GM18526 (cell line): ENCODE measurements around the gene NFKBIZ.

Source experiments
- POLR2A ChIP-seq: IDR thresholded peaks from 3 replicates; pipeline ENCODE4 v1.6.1; 2011; ENCODE audit not compliant: insufficient read length; ENCODE audit errors: extremely low read depth

The NFKBIZ gene

DNA sequence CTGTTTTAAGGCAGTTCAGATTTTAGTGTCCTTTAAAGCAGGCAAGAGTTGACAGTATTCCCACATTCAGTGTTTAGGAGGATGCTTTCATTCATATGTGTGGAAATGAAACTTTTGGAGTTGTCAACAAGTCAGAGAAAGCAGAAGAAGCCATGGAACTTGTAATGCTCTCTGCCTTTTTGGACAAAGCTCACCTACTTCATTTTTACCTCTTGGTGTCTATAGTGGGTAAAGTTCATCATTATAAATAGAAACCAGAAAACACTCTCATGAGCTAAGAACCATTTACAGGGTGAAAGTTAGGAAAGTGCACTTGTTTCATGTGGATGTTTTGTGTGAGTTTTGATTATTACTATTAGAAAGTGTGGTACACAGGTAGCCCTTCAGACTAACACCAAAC is 9.2 kb upstream of the NFKBIZ start:
- TF ChIP-seq POLR2A: no peak

DNA sequence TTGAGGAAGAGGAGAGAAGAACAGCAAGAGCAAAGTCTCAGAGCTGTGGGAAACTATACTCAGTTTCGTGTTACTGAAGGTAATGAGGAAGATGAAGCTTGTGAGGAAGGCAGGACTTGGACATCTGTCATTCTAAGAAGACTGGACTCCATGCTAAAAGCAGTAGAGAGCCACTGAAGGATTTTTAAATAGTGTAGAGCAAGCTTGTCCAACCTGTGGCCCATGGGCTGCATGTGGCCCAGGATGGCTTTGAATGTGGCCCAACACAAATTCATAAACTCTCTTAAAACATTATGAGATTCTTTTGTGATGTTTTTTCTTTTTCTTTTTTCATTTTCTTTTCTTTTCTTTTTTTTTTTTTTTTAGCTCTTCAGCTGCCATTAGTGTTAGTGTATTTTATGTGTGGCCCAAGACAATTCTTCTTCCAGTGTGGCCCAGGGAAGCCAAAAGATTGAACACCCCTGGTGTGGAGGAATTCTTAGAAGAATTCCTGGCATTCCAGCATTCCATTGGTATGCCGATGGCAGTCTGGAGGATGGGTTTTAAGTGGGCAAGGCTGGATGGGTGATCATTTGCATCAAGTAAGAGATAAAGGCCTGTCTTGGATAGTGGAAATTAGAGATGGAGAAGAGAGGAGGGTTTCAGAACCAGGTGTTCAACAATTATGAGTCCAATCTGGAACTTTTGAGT is 6.9 kb upstream of the NFKBIZ start:
- no peak for TF ChIP-seq POLR2A

DNA sequence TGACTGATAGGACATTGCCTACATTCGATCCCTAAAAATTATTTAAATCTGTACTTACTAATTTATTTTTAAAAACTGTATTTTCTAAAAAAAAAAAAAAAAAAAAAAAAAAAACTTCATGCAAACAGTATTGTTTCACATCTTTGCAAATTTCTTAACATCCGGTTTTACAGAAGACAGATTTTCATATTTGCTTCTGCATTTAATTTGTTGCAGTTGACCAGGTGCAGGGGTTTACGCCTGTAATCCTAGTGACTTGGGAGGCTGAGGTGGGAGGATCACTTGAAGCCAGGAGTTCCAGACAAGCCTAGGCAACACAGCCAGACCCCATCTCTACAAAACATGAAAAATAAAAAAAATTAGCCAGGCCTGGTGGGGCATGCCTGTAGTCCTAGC is 6.4 kb upstream of the NFKBIZ start:
- no peak for TF ChIP-seq POLR2A

DNA sequence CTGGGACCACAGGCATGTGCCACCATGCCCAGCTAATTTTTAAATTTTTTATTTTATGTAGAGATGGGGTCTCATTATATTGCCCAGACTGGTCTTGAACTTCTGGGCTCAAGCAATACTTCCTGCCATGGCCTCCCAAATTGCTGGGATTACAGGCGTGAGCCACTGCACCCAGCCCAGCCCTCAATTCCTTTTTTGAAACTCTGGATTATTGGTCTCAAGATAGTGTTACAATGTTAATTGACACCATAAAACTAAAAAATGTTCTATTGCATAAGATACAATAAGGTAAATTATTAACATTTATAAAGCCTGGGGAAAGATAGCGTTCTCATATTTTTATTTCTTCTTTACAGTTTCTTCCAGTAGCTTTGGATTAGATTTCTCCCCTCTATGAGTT is 3.9 kb upstream of the NFKBIZ start:
- no peak for TF ChIP-seq POLR2A

DNA sequence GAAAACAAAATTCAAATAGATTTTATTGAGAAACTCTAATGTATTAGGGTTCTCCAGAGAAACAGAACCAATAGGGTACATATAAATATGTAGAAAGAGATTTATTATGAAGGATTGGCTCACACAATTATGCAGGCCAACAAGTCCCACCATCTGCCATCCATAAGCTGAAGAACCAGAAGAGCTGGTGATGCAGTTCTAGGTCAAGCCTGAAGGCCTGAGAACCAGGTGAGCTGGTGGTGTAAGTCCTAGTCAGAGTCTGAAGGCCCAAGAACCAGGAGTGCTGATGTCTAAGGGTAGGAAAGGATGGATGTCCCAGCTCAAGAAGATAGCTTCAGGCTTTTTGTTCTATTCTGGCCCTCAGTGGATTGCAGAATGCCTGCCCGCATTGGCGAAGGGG is 2.6 kb upstream of the NFKBIZ start:
- TF ChIP-seq POLR2A: no peak

DNA sequence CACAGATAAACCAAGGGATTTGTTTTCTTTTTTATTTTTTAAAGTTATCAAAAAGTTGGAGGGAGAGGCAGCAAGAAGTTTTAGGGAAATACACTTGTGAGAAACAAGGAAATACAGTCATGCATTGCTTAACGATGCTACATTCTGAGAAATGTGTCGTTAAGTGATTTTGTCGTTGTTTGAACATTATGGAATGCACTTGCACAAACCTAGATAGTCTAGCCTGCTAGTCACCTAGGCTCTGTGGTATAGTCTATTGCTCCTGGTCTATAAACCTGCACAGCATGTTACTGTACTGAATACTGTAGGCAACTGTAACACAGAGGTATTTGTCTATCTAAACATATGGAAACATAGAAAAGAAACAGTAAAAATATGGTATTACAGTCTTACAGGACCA is 2.0 kb upstream of the NFKBIZ start:
- TF ChIP-seq POLR2A: no peak

DNA sequence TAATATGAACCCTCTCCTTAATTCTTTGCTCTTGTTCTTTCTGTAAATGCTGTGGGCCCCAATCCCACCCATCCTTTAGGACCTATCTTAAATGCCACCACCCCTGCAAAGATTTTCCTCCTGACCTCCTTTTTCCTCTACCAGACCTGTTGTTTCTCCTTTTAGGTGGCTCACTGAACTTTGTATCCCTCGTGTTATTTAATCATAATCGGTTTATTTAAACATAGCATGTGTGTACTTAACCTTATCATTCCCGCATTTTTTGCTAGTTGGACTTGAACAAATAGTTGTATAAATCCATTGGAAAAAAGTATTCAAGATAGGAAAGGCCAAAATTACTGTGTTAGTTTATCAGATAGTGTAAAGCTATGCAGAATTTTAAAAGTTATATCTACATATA is 988 bp upstream of the NFKBIZ start:
- no peak for TF ChIP-seq POLR2A

DNA sequence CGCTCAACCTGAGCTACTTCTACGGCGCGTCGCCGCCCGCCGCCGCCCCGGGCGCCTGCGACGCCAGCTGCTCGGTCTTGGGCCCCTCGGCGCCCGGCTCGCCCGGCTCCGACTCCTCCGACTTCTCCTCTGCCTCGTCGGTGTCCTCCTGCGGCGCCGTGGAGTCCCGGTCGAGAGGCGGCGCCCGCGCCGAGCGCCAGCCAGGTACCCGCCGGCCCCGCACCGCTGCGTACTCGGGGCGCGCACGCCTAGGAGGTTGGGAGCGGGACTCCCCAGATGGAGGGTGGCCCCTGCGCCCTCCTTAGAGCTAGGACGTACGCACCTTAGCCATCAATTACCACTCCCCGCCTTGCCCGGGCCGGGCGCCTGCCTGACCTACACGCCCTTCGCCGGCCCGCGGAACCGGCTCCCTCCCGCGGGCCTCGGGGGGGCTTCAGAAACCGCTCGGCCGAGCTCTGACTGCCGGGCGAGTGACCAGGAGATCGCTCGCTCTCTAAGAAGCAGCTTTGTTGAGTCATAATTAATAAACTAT is 466 bp downstream of the NFKBIZ start:
- no peak for TF ChIP-seq POLR2A

DNA sequence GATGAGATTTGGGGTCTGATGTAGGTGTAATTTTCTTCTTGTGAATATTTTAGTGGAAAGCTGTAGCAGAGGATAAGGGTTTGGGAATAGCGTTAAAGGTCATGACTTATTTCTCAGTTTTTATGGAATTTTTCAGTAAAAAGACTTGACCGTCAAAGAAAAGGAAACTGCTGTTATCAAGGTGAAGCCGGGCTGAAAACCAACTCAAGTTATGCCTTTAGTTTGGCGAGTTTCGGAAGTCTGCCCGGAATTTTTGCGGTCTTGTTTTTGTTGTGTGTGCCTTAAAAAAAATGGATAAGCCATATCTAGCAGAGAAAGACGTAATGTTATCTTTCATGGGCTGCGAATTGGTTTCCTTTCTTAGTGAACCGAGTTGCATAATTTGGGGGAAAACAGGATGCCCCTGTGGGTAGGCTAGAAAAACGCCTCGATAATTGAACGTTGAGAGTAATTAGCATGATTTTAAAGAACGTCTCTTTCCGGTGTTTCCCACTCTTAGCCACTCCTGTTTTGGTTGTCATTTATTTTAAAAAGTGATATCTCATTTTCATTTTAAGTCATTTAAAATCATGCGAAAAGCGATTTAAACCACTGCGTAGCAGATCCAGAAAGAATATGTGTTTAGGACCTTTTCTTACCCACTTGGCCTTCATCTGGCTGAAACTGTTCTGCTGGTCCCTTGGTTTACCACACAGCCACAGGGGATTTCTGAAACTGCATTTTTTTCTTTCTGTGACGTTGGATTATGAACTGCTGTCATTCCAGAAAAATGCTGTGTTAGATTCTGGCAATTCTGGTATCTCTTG is 1.1 kb downstream of the NFKBIZ start:
- no peak for TF ChIP-seq POLR2A

DNA sequence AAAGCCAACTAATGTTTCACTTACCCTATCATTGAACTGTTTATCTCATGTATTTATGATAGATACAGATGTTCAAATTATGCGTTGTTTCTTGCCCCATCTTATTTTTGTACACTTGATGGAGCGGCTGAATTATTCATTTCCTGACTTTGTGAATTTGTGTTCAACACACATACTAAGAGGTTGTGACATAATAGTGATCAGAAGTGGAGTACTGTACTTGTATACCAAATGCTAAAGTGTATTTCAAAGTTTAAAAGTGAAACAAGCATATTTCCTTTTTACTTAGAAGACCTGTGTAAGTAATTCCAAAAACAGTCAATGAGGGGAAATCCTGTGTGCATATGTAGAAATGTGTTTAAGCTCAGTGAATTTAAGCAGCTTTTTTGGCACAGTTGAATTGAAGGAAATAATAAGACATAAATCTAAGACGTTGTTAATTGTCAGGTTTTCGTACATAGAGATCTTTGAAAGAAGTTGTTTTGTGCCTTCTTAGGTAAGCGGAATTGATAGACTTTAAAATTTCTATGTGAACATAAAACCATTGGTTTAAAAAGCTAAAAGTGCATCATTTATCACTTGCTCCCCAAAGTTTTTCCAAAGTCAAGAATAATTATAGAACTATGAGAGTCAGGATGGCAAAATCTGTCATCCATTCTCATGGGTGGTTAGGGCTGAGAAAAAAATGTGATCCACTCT is 1.9 kb downstream of the NFKBIZ start:
- no peak for TF ChIP-seq POLR2A

DNA sequence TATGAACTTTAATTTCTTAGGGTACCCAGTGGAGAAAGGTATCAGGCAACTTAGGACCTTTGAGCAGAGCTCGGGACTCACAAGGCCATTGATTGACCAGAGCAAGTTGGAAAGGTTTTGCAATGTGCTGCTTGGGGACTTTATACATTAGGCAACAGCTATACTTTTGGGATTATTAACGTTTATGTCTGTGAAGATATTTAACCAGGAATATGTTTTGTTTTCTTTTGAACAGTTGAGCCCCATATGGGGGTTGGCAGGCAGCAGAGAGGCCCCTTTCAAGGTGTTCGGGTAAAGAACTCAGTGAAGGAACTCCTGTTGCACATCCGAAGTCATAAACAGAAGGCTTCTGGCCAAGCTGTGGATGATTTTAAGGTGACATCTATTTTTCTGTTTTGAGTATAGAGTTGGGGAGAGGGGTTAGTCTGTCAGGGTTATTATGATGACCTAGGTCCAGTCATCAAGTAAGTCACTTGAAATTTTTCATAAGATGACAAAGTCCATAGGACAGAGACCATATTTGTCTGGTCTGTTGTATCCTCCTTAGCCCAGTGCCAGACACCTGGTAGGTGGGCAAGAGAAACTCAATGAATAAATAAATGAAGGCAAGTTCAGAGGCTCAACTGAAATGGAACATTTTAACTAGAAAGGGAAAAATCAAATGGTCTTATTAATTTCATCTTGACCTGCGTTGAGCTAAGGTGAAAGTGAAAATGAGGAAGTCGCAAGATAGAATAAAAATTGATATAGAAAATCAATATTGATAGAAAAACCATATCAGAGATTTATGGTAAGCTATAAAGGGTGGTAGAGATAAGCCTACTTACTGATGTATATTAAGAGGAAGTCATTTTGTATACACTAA is 2.8 kb downstream of the NFKBIZ start:
- TF ChIP-seq POLR2A: no peak

DNA sequence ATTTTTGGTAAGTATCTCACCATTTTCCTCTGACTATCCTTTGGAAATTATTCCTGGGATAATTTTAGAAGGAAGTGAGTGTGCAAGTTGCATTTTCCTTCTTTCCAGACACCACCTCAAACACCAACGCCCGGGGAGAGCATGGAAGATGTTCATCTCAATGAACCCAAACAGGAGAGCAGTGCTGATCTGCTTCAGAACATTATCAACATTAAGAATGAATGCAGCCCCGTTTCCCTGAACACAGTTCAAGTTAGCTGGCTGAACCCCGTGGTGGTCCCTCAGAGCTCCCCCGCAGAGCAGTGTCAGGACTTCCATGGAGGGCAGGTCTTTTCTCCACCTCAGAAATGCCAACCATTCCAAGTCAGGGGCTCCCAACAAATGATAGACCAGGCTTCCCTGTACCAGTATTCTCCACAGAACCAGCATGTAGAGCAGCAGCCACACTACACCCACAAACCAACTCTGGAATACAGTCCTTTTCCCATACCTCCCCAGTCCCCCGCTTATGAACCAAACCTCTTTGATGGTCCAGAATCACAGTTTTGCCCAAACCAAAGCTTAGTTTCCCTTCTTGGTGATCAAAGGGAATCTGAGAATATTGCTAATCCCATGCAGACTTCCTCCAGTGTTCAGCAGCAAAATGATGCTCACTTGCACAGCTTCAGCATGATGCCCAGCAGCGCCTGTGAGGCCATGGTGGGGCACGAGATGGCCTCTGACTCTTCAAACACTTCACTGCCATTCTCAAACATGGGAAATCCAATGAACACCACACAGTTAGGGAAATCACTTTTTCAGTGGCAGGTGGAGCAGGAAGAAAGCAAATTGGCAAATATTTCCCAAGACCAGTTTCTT is 3.9 kb downstream of the NFKBIZ start:
- no peak for TF ChIP-seq POLR2A

DNA sequence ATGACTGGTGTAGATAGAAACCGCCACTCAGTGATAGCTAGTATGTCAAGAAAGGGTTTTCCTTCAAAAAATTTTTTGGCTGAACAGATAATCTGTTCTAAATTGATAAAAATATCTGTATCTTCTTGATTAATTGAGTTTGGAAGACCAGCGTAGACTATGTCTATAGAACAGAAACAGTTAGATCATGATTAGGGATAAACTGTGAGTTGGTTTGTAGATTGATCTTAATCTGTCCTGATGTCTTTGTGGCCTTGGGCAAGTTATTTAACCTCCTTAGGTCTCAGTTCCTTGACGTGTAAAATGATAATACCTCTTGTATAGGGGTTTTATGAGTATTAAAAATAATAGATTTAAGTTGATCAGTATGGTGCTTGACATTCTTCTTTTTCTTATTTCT is 4.7 kb downstream of the NFKBIZ start:
- no peak for TF ChIP-seq POLR2A
